HG02884 (cell line): Measurements from ENCODE around the gene MYO1G.
A peak's percentile ranks its signal among the peaks of the same experiment; 100 is the strongest.
"Not testable (repeated sequence)": the region's sequence is repeated elsewhere in the genome, so short reads cannot be mapped to it uniquely, and the experiment has no call there.

ENCODE experiments used
- ATAC-seq: cut with Tn5 transposase; IDR thresholded peaks from one replicate; pipeline ENCODE4 v1.9.1; 2021; ENCODE audit warnings: mild to moderate bottlenecking, moderate library complexity; ENCODE audit not compliant: unreplicated experiment

Gene MYO1G

GRCh38 chr7:44978511-44979366, at the start of gene MYO1G:
Gene MYO1G (minus strand): TSS chr7:44979015. CDS start chr7:44978961, 54 bp downstream.
- ATAC-seq: peak; percentile 53

GRCh38 chr7:45028138-45028919, 49.5 kb upstream of the MYO1G start:
- no peak for ATAC-seq

GRCh38 chr7:45027774-45028114, 48.9 kb upstream of the MYO1G start:
- ATAC-seq: no peak

GRCh38 chr7:45026984-45027773, 48.4 kb upstream of the MYO1G start:
- ATAC-seq: peak; percentile 48

GRCh38 chr7:45026013-45026412, 47.2 kb upstream of the MYO1G start:
- ATAC-seq: no peak

- ATAC-seq: not testable (repeated sequence)
Observed at GRCh38 chr7:45025473-45025872, 46.7 kb upstream of the MYO1G start.

- ATAC-seq: no peak
Observed at GRCh38 chr7:45024126-45024744, 45.4 kb upstream of the MYO1G start.

- ATAC-seq: peak; percentile 67
Observed at GRCh38 chr7:45021604-45022296, 42.9 kb upstream of the MYO1G start.

- no peak for ATAC-seq
Observed at GRCh38 chr7:45020915-45021314, 42.1 kb upstream of the MYO1G start.

GRCh38 chr7:45017253-45017652, 38.4 kb upstream of the MYO1G start:
- ATAC-seq: no peak

- ATAC-seq: no peak
Observed at GRCh38 chr7:45015313-45015712, 36.5 kb upstream of the MYO1G start.

GRCh38 chr7:45013465-45013967, 34.7 kb upstream of the MYO1G start:
- no peak for ATAC-seq

GRCh38 chr7:45007571-45008328, 28.9 kb upstream of the MYO1G start:
- peak; percentile 56 for ATAC-seq

- ATAC-seq: no peak
Observed at GRCh38 chr7:45007106-45007505, 28.3 kb upstream of the MYO1G start.

GRCh38 chr7:45003789-45004188, 25.0 kb upstream of the MYO1G start:
- no peak for ATAC-seq

GRCh38 chr7:45001826-45002225, 23.0 kb upstream of the MYO1G start:
- ATAC-seq: no peak

GRCh38 chr7:45001138-45001694, 22.4 kb upstream of the MYO1G start:
- peak; percentile 38 for ATAC-seq

GRCh38 chr7:45000093-45001032, 21.5 kb upstream of the MYO1G start, which contains the start of gene CCM2:
Gene CCM2 (plus strand): TSS chr7:45000201. CDS start chr7:45000334, 133 bp downstream.
- ATAC-seq: no peak
